Measurements from ENCODE around the gene ACOT9. TPM values are rescaled to one million over a fixed set of nuclear protein-coding genes. Genes with fewer than 3 reads are reported as not detected.

Gene ACOT9
- total and polyA plus RNA-seq, 12 donors, result 18.4 to 58.3 (median 37.4) TPM

DNA sequence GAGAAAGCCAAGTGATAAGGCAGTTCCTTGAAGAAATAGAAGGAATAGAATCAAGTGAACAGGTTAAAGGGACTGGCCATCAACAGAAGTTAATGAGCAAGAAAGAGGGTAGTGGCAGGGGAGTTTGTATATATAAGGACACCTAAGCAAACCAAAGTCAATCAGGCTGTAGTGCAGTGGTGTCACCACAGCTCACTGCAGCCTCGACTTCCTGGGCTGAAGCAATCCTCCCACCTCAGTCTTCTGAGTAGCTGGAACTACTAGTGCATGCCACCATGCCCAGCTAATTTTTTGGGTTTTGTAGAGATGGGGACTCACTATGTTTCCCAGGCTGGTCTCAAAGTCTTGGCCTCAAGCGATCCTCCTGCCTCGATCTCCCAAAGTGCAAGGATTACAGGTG is 15.9 kb downstream of the ACOT9 start:
- Histone ChIP-seq H3K4me3 (no peak overlapping the region), H3K27ac (no peak overlapping the region), H3K4me1 (replicated peaks in 1 of 2) (no peaks in the 10 kb centered on the region), H3K9me3 (replicated peaks in 1 of 3) (no peaks in the 10 kb centered on the region), H3K27me3 (no peaks in the 10 kb centered on the region), H3K36me3 (replicated peaks in 1 of 2) (peaks cover 0 to 18% of the 10 kb centered on the region in 2 donors)
- intact Hi-C loops (cut with DNase I), result no loop called here
- 75 to 90% (median 83%) methylated on average over 1 to 3 of the region's 3 CpGs for WGBS, 4 donors
- DNase-seq, result no peak
- no peak for TF ChIP-seq POLR2A (IDR thresholded peaks at IDR 0.05)
- TF ChIP-seq, protein P1, sequence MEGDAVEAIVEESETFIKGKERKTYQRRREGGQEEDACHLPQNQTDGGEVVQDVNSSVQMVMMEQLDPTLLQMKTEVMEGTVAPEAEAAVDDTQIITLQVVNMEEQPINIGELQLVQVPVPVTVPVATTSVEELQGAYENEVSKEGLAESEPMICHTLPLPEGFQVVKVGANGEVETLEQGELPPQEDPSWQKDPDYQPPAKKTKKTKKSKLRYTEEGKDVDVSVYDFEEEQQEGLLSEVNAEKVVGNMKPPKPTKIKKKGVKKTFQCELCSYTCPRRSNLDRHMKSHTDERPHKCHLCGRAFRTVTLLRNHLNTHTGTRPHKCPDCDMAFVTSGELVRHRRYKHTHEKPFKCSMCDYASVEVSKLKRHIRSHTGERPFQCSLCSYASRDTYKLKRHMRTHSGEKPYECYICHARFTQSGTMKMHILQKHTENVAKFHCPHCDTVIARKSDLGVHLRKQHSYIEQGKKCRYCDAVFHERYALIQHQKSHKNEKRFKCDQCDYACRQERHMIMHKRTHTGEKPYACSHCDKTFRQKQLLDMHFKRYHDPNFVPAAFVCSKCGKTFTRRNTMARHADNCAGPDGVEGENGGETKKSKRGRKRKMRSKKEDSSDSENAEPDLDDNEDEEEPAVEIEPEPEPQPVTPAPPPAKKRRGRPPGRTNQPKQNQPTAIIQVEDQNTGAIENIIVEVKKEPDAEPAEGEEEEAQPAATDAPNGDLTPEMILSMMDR (IDR thresholded peaks at IDR 0.05), result no peak

DNA sequence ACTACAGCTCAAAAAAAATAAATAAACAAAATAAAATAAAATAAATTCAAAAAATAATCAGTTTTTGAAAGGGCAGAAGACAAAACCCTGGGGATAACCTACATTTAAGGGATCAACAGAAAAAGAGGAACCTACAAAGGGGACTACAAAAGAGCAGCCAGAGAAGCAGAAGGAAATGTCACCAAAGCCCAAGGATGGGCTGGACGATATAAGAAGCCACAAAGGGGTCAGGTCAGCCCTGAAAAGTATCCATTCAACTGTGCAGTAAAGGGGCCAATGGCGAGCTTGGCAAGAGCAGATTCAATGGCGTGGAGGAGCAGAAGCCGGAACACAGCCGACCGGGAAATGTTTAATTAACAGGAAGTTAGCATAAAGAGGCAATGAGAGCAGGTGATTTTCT is 16.9 kb downstream of the ACOT9 start:
- Histone ChIP-seq H3K36me3 (replicated peaks in 1 of 2) (peaks cover 0 to 28% of the 10 kb centered on the region in 2 donors), H3K9me3 (replicated peaks in 1 of 3) (no peaks in the 10 kb centered on the region), H3K4me3 (no peak overlapping the region), H3K27ac (no peak overlapping the region), H3K27me3 (no peaks in the 10 kb centered on the region), H3K4me1 (replicated peaks in 1 of 2) (no peaks in the 10 kb centered on the region)
- TF ChIP-seq, protein P1 (IDR thresholded peaks at IDR 0.05), result no peak
- TF ChIP-seq POLR2A (IDR thresholded peaks at IDR 0.05), result no peak
- intact Hi-C loops (cut with DNase I), result no loop called here
- DNase-seq, result no peak
- WGBS, 4 donors, result 66 to 72% (median 71%) methylated on average over 6 of the region's 6 CpGs

DNA sequence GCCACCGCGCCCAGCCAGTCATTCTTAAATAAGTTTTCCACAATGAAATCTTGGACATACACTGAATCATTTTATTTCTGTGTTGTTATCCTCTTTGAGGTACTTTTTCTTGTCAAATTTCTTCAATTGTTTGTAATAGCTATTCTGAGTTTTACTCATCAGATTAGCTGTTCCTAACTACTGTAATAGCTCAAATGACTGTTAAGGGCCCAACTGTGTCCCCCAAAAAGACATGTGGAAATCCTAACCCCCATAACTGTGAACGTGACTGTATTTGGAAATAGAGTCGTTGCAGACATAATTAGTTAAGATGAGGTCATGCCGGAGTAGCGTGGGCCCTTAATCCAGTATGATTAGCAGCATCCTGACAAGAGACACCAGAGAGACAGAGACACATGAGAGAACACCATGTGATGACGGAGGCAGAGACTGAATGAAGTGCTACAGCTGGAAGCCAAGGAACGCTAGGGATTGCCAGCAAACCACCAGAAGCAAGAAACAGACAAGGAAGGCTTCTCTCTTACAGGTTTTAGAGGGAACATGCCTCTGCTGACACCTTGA is 22.9 kb downstream of the ACOT9 start:
- peaks cover 0 to 28% of the 10 kb centered on the region in 2 donors for H3K36me3 ChIP-seq (replicated peaks in 1 of 2)
- H3K9me3 ChIP-seq (replicated peaks in 1 of 3), result no peaks in the 10 kb centered on the region
- TF ChIP-seq, protein P1 (IDR thresholded peaks at IDR 0.05), result no peak
- TF ChIP-seq POLR2A (IDR thresholded peaks at IDR 0.05), result no peak
- intact Hi-C loops (cut with DNase I), result no loop called here
- no peaks in the 10 kb centered on the region for H3K27me3 ChIP-seq
- no peak overlapping the region for H3K4me3 ChIP-seq
- H3K4me1 ChIP-seq (replicated peaks in 1 of 2), result no peaks in the 10 kb centered on the region
- no peak overlapping the region for H3K27ac ChIP-seq
- 77 to 100% (median 82%) methylated on average over 8 of the region's 8 CpGs for WGBS, 4 donors
- no peak for DNase-seq

DNA sequence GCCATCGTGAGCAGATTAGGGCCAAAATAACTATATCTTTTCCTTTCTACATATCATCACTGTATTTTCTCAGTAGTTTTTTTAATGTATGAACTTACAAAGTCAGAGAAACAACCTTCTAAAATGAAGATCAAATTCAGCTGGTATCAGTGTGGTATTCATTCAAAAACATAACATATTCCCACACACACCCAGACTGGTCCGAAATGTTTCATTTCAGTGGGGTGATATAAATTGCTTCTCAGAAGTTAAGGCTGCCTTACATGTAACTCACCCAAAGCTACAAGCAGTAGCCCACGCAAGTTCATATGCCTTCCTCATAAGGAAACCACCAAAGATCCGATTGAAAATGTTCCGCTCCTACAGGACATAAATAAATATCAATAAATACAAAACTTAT is 37.8 kb downstream of the ACOT9 start:
- no peak for DNase-seq
- no peaks in the 10 kb centered on the region for H3K4me1 ChIP-seq (replicated peaks in 1 of 2)
- 82 to 97% (median 95%) methylated on average over 5 of the region's 5 CpGs for WGBS, 4 donors
- no peak for TF ChIP-seq POLR2A (IDR thresholded peaks at IDR 0.05)
- TF ChIP-seq, protein P1 (IDR thresholded peaks at IDR 0.05), result no peak
- no peaks in the 10 kb centered on the region for H3K27me3 ChIP-seq
- no peaks in the 10 kb centered on the region for H3K9me3 ChIP-seq (replicated peaks in 1 of 3)
- intact Hi-C loops (cut with DNase I), result no loop called here
- no peak overlapping the region for H3K4me3 ChIP-seq
- H3K27ac ChIP-seq, result no peak overlapping the region
- peaks cover 0 to 18% of the 10 kb centered on the region in 2 donors for H3K36me3 ChIP-seq (replicated peaks in 1 of 2)
